ENCODE measurements around the gene C1orf87. TPM values are rescaled to one million over a fixed set of nuclear protein-coding genes. Genes with fewer than 3 reads are reported as not detected.

C1orf87 gene
- total RNA-seq, 3 donors from 2014 or later: 0.14 TPM; not detected in 2

DNA sequence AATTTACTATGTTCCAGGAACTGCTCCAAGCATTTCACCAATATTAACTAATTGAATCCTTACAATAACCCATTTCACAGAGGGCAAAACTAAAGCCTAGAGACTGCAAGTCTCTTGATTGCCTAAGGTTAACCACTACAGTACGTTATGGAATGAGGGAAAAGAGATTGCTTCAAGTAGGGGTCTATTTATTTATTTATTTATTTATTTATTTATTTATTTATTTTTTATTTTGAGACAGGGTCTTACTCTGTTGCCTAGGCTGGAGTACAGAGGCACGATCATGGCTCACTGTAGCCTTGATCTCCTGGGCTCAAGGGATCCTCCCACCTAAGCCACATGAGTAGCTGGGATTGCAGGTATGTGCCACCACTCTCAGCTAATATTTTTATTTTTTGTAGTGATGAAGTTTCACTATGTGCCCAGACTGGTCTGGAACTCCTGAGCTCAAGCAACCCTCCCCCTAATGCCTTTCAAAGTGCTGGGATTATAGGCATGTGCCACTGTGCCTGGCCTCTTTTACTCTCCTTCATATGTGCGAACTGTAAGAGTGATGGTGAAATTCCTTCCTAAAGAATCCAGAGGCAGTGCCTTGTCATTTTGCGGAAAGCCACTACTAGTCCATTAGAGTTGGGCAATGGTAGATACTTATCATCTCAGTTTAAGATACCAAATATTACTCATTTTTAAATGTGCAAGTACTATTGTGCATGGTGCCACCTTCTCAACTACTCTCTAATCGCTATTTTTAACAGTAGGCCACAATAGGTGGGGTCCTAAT, 81.3 kb downstream of the C1orf87 start:
- ATAC-seq: no peak
- H3K4me3 ChIP-seq: no peak overlapping the region

DNA sequence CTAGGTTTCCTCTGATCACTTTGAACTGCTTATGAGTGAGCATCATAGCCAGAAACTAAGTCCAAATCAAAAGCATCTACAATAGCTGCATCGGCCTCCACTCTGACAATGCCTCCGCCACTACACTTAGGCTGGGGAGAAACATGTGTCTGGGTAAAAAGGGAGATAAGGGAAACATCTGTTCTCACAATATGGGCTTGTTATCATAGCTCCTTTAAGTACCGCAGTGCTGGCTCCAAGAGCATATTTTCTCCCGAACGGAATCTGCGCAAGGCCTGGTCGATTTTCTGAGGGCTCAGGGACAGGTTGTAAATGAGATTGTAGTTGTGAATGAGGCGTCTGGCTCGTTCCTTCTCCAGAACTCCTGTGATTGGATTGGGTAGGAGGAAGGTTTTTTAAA, 83.1 kb downstream of the C1orf87 start:
- no peak for ATAC-seq
- intact Hi-C loops (cut with DNase I, micrococcal nuclease): no loop called here

More for the DNA sequence above, 81.3 kb downstream of the C1orf87 start:
- intact Hi-C loops (cut with DNase I, micrococcal nuclease): no loop called here
- DNase-seq: no peak
- H3K36me3 ChIP-seq (ENCODE audit: low read depth): no peaks in the 10 kb centered on the region
- no peaks in the 10 kb centered on the region for H3K4me1 ChIP-seq (ENCODE audit: low read depth)
- TF ChIP-seq, protein P1, sequence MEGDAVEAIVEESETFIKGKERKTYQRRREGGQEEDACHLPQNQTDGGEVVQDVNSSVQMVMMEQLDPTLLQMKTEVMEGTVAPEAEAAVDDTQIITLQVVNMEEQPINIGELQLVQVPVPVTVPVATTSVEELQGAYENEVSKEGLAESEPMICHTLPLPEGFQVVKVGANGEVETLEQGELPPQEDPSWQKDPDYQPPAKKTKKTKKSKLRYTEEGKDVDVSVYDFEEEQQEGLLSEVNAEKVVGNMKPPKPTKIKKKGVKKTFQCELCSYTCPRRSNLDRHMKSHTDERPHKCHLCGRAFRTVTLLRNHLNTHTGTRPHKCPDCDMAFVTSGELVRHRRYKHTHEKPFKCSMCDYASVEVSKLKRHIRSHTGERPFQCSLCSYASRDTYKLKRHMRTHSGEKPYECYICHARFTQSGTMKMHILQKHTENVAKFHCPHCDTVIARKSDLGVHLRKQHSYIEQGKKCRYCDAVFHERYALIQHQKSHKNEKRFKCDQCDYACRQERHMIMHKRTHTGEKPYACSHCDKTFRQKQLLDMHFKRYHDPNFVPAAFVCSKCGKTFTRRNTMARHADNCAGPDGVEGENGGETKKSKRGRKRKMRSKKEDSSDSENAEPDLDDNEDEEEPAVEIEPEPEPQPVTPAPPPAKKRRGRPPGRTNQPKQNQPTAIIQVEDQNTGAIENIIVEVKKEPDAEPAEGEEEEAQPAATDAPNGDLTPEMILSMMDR (IDR thresholded peaks at IDR 0.05): no peak
- no peaks in the 10 kb centered on the region for H3K9me3 ChIP-seq

DNA sequence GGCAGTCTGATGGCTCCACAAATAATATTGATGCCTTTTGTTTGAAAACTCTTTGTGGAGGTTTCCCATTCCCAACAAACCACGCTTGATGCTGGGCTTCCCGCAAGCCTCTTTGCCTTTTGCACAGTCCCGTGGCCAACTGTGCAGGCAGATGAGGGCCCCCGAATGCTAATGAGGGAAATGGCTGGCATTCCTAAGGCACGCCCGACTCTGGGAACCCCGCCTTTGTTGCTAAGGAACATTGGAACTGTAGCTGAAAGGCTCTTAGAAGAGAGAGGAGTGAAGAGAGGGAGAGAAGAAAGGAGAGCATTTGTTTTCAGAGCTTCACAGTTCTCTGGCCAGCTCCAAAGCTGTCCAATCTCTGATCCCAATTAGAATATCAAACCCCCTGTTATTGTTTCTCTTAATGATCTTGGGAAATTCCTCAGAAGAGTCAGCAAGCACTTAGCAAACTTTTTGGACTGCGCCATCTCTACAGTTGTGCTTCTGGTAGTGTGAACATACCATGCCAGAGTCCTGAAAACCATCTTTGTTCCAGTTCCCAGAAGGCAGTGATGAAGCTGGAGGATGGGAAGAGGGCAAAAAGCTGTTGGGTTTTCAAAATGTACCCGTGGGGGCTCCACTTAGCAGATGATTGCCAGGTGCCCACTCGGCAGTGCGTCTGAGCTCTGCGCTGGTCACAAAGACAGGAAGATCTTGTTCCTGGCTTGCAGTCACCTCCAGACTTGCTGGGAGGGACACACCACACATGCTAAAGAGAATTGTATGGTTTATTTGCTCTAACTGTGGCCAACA, 86.9 kb downstream of the C1orf87 start:
- no peaks in the 10 kb centered on the region for H3K36me3 ChIP-seq (ENCODE audit: low read depth)
- no peaks in the 10 kb centered on the region for H3K9me3 ChIP-seq
- TF ChIP-seq, protein P1 (IDR thresholded peaks at IDR 0.05): no peak
- H3K4me1 ChIP-seq (ENCODE audit: low read depth): no peaks in the 10 kb centered on the region
- ATAC-seq (peak; percentile 55), DNase-seq (no peak)
- no peak overlapping the region for H3K4me3 ChIP-seq
- intact Hi-C loops (cut with DNase I, micrococcal nuclease): no loop called here

More for the DNA sequence above, 83.1 kb downstream of the C1orf87 start:
- DNase-seq: no peak
- Histone ChIP-seq H3K36me3 (ENCODE audit: low read depth) (no peaks in the 10 kb centered on the region), H3K9me3 (no peaks in the 10 kb centered on the region), H3K4me1 (ENCODE audit: low read depth) (no peaks in the 10 kb centered on the region), H3K4me3 (no peak overlapping the region)
- TF ChIP-seq, protein P1 (IDR thresholded peaks at IDR 0.05): no peak

DNA sequence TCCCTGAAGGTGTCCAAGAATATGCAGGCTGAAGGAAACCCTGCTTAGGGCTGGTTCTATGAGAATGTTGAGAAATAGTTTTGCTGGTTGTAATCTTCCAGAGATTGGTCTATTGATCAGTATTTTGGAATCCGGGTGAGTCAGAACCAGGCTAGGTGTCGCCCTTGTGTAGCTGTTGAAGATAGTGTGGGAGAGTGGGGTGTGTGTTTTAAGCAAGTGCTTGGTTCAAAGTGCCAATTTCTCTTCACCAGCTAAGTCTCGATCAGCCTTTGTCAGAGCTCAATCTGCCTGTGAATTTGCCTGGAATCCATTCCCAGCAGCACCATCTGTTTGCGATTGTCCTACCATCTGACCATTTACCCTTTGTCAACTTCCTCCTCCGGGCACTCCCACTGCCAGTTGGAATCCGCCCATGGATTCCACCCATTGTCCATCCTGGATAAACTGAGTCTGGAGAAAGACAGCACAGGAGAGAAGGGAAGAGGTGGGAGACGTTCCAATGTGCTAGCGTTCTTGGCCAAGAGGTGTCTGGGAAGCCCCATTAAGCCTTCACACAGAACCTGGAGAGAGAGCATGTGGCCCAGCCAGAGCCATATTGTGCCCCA, 87.6 kb downstream of the C1orf87 start:
- H3K4me3 ChIP-seq: no peak overlapping the region
- H3K36me3 ChIP-seq (ENCODE audit: low read depth): no peaks in the 10 kb centered on the region
- H3K4me1 ChIP-seq (ENCODE audit: low read depth): no peaks in the 10 kb centered on the region
- no peaks in the 10 kb centered on the region for H3K9me3 ChIP-seq
- ATAC-seq: no peak
- intact Hi-C loops (cut with DNase I, micrococcal nuclease): no loop called here
- TF ChIP-seq, protein P1 (IDR thresholded peaks at IDR 0.05): no peak
- DNase-seq: no peak

DNA sequence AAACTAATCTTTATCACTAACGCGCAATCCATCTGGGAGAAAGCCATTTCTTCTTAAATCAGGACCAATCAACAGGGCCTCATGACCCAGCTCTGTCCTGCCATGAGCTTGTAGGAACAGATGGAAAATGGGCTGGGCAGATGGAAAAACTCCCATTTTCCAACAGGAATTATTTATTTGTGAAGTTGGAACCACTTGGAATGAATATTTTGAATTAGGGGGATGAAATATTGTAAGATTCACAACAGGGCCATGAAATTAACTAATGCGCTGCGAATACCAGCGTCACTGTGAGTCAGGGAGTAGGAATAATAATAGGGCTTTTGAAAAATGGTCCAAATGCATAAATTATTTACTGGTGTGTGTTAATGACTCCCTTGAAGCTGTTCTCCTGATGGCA, 93.9 kb downstream of the C1orf87 start:
- no peak for DNase-seq
- Histone ChIP-seq H3K4me3 (no peak overlapping the region), H3K36me3 (ENCODE audit: low read depth) (no peaks in the 10 kb centered on the region), H3K9me3 (no peaks in the 10 kb centered on the region), H3K4me1 (ENCODE audit: low read depth) (no peaks in the 10 kb centered on the region)
- intact Hi-C loops (cut with DNase I, micrococcal nuclease): loop anchor here in 1 of 2 donors (10.0 kb wide), 1 partner anchor 1065 kb away; no protein-coding TSS in a partner anchor
- ATAC-seq: no peak
- TF ChIP-seq, protein P1 (IDR thresholded peaks at IDR 0.05): no peak

Data from mucosa of descending colon (tissue), 3 donors.